ENCODE results near the gene ADCY3. TPM values are rescaled to one million over a fixed set of nuclear protein-coding genes. Genes with fewer than 3 reads are reported as not detected.

The ADCY3 gene
- total and polyA plus RNA-seq, 2 donors from 2014 or later: 21.1 to 44.6 TPM

DNA sequence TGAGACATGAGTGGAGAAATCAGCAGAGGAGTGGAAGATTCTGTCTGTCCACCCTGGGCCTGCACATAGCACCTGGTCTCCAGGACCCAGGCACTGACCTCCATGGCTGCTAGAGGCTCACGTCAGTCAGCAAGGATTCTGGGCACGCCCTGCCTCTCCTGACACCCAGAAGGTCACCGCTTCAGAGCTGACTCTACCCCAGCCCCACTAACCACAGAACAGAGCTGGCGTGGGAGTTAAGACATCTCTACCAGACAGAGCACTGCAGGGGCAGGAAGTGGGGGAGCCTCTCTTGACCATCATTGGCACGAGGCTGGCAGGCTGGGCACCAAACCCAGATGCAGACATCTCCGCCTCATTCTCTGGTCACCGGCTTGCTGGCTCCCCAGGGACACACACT, 3.0 kb downstream of the ADCY3 start:
- no peak for FAIRE-seq
- no peak overlapping the region for H3K27ac ChIP-seq (ENCODE audit: low read depth in 2 of 2, low read length in 2 of 2)
- TF ChIP-seq, protein P1, sequence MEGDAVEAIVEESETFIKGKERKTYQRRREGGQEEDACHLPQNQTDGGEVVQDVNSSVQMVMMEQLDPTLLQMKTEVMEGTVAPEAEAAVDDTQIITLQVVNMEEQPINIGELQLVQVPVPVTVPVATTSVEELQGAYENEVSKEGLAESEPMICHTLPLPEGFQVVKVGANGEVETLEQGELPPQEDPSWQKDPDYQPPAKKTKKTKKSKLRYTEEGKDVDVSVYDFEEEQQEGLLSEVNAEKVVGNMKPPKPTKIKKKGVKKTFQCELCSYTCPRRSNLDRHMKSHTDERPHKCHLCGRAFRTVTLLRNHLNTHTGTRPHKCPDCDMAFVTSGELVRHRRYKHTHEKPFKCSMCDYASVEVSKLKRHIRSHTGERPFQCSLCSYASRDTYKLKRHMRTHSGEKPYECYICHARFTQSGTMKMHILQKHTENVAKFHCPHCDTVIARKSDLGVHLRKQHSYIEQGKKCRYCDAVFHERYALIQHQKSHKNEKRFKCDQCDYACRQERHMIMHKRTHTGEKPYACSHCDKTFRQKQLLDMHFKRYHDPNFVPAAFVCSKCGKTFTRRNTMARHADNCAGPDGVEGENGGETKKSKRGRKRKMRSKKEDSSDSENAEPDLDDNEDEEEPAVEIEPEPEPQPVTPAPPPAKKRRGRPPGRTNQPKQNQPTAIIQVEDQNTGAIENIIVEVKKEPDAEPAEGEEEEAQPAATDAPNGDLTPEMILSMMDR (IDR thresholded peaks at IDR 0.05; ENCODE audit: borderline replicate concordance, extremely low read depth, insufficient read depth): no peak
- intact Hi-C loops (cut with DNase I): no loop called here
- no peaks in the 10 kb centered on the region for H3K27me3 ChIP-seq (ENCODE audit: control insufficient read depth, insufficient read depth, low read length)
- no peak overlapping the region for H3K9ac ChIP-seq (ENCODE audit: low read length in 3 of 3)
- no peaks in the 10 kb centered on the region for H3K9me3 ChIP-seq (ENCODE audit: control insufficient read depth in 2 of 3, insufficient read depth in 1 of 3, low read length in 3 of 3)
- H3K4me1 ChIP-seq (ENCODE audit: control insufficient read depth in 2 of 3, insufficient read depth in 2 of 3, low read depth in 1 of 3, low read length in 3 of 3): peaks cover 0 to 2% (median 0%) of the 10 kb centered on the region in 3 donors
- no peak for DNase-seq
- H3K4me3 ChIP-seq (ENCODE audit: low read length in 3 of 3): peak overlapping the region in 1 of 3 donors; percentile 51
- H3K36me3 ChIP-seq (ENCODE audit: control insufficient read depth in 2 of 3, insufficient read depth in 3 of 3, low read length in 3 of 3): no peaks in the 10 kb centered on the region

DNA sequence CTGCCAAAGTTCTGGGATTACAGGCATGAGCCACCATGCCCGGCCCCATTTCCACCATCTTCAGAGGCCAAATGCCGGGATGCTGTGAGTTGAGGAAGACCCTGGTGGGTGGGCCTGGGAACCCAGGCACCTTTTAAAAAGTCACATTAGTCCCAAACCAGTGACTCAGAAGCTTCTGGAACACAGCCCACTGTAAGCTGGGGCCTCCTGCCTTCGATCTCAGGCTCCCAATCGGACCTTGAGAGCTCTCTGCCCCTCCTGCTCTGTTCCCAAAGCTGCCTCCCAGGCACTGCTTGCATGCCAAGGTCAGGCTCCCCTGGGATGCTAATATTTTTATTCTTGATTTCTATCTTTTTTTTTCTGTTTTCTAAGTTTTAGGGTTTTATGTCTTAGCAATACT, 4.2 kb downstream of the ADCY3 start:
- FAIRE-seq: no peak
- intact Hi-C loops (cut with DNase I): no loop called here
- no peak overlapping the region for H3K9ac ChIP-seq (ENCODE audit: low read length in 3 of 3)
- no peak overlapping the region for H3K4me3 ChIP-seq (ENCODE audit: low read length in 3 of 3)
- no peak for DNase-seq
- H3K9me3 ChIP-seq (ENCODE audit: control insufficient read depth in 2 of 3, insufficient read depth in 1 of 3, low read length in 3 of 3): no peaks in the 10 kb centered on the region
- no peak overlapping the region for H3K27ac ChIP-seq (ENCODE audit: low read depth in 2 of 2, low read length in 2 of 2)
- peaks cover 0 to 2% (median 0%) of the 10 kb centered on the region in 3 donors for H3K4me1 ChIP-seq (ENCODE audit: control insufficient read depth in 2 of 3, insufficient read depth in 2 of 3, low read depth in 1 of 3, low read length in 3 of 3)
- no peaks in the 10 kb centered on the region for H3K27me3 ChIP-seq (ENCODE audit: control insufficient read depth, insufficient read depth, low read length)
- no peaks in the 10 kb centered on the region for H3K36me3 ChIP-seq (ENCODE audit: control insufficient read depth in 2 of 3, insufficient read depth in 3 of 3, low read length in 3 of 3)
- TF ChIP-seq, protein P1 (IDR thresholded peaks at IDR 0.05; ENCODE audit: borderline replicate concordance, extremely low read depth, insufficient read depth): no peak

DNA sequence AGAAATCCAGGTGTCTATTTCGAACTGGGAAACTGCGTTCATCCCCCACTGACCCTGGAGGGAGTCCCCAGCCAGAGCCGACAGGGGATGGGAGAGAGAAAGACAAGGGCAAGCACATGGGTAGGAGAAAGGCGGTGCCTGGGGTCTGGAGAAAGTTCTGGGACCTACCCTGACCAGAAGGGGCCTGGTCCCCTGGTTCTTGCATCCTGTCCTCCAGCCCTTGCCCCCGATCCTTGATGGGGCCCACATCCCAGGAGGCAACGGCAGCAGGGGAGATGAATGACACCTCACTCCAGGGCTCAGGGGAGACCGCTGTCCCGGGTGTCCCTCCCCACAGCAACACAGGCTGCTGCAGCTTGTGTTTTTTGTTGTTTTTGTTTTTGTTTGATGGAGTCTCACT, 4.9 kb downstream of the ADCY3 start:
- no peak for DNase-seq
- Histone ChIP-seq H3K27ac (ENCODE audit: low read depth in 2 of 2, low read length in 2 of 2) (no peak overlapping the region), H3K9me3 (ENCODE audit: control insufficient read depth in 2 of 3, insufficient read depth in 1 of 3, low read length in 3 of 3) (peaks cover 0 to 1% (median 0%) of the 10 kb centered on the region in 3 donors), H3K9ac (ENCODE audit: low read length in 3 of 3) (no peak overlapping the region), H3K36me3 (ENCODE audit: control insufficient read depth in 2 of 3, insufficient read depth in 3 of 3, low read length in 3 of 3) (no peaks in the 10 kb centered on the region), H3K4me3 (ENCODE audit: low read length in 3 of 3) (no peak overlapping the region), H3K27me3 (ENCODE audit: control insufficient read depth, insufficient read depth, low read length) (no peaks in the 10 kb centered on the region), H3K4me1 (ENCODE audit: control insufficient read depth in 2 of 3, insufficient read depth in 2 of 3, low read depth in 1 of 3, low read length in 3 of 3) (peaks cover 0 to 2% (median 0%) of the 10 kb centered on the region in 3 donors)
- intact Hi-C loops (cut with DNase I): no loop called here
- TF ChIP-seq, protein P1 (IDR thresholded peaks at IDR 0.05; ENCODE audit: borderline replicate concordance, extremely low read depth, insufficient read depth): no peak
- no peak for FAIRE-seq

DNA sequence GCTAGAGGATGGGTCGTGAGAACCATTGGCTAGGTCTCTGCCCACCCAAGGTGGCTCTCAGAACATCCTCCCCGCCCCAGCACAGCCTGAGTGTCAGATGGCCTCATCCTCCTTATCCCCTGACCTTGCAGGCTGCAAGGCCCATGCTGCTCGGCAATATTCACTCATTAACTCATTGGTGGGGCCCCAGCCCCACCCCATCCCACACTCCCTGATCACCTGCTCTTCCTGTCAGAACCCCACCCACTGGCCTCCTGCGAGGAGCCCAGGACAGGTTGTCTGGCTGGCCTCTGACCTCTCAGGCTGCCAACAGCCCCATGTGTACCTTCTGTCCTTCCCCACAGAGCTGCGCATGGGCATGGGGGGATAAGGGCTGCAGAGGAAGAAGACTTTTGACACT, 5.3 kb downstream of the ADCY3 start:
- Histone ChIP-seq H3K36me3 (ENCODE audit: control insufficient read depth in 2 of 3, insufficient read depth in 3 of 3, low read length in 3 of 3) (no peaks in the 10 kb centered on the region), H3K27ac (ENCODE audit: low read depth in 2 of 2, low read length in 2 of 2) (no peak overlapping the region), H3K4me1 (ENCODE audit: control insufficient read depth in 2 of 3, insufficient read depth in 2 of 3, low read depth in 1 of 3, low read length in 3 of 3) (peaks cover 0 to 2% (median 0%) of the 10 kb centered on the region in 3 donors), H3K4me3 (ENCODE audit: low read length in 3 of 3) (no peak overlapping the region), H3K27me3 (ENCODE audit: control insufficient read depth, insufficient read depth, low read length) (no peaks in the 10 kb centered on the region), H3K9me3 (ENCODE audit: control insufficient read depth in 2 of 3, insufficient read depth in 1 of 3, low read length in 3 of 3) (peaks cover 0 to 3% (median 0%) of the 10 kb centered on the region in 3 donors), H3K9ac (ENCODE audit: low read length in 3 of 3) (no peak overlapping the region)
- TF ChIP-seq, protein P1 (IDR thresholded peaks at IDR 0.05; ENCODE audit: borderline replicate concordance, extremely low read depth, insufficient read depth): no peak
- no peak for DNase-seq
- no peak for FAIRE-seq
- intact Hi-C loops (cut with DNase I): no loop called here
